ENCODE results near the gene SPATA31C1. TPM values are rescaled to one million over a fixed set of nuclear protein-coding genes. Genes with fewer than 3 reads are reported as not detected.

The SPATA31C1 gene
- polyA plus RNA-seq, 3 donors, result not detected

DNA sequence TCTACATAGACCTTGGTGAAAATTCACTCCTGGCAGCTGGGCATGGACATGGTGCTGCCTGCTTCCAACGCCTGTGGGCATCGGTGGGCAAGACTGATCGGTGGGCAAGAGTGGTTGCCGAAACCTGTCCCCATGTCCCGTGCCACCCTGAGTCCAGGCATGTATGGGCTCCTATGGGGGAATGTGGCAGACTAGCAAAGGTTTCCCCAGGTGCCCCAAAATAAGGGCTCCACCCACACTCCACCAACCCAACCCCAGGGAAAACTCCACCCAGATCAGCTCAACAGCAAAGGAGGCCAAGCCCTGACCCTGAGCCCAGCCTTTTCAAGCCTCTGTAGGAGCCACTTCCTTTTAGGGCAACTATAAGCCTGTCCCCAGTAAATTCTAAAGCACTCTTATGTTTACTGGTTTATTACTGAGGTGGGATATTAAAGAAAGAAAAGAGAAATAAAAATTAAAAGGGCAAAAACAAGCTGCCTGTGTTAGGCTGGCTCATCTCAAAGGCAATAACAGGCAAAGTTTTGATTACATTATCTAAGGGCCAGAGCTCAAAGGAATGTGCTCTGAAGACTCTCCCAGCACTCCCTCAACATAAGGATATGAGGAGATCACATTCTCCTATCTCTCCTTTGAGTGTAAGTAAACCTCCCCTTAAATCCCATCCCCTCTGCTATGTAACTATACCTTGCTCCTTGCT is 44.0 kb upstream of the SPATA31C1 start:
- 90% methylated on average over 2 of the region's 5 CpGs for WGBS (ENCODE audit: insufficient coverage)
- no peaks in the 10 kb centered on the region for H3K4me1 Mint-ChIP-seq
- peaks cover 0 to 9% (median 4%) of the 10 kb centered on the region in 3 donors for H3K27me3 Mint-ChIP-seq (ENCODE audit: low read depth in 3 of 3)
- Histone ChIP-seq H3K9ac (ENCODE audit: insufficient read depth, low read length, poor library complexity, severe bottlenecking) (no peak overlapping the region), H3K79me2 (ENCODE audit: insufficient read depth, low read length) (no peaks in the 10 kb centered on the region), H3K4me2 (replicated peaks; ENCODE audit: extremely low read depth, low read length, poor library complexity, severe bottlenecking) (no peak overlapping the region), H3K4me3 (replicated peaks in 1 of 3; ENCODE audit: low read depth in 2 of 3, low read length in 3 of 3) (no peak overlapping the region), H2AFZ (ENCODE audit: insufficient read depth, low read depth, low read length, poor library complexity, severe bottlenecking) (no peak overlapping the region), H3K36me3 (replicated peaks in 1 of 2; ENCODE audit: control insufficient read depth in 1 of 2, insufficient read depth in 2 of 2, low read length in 2 of 2) (no peaks in the 10 kb centered on the region), H3K9me3 (replicated peaks in 1 of 2; ENCODE audit: control insufficient read depth in 1 of 2, insufficient read depth in 1 of 2, low read length in 2 of 2) (no peaks in the 10 kb centered on the region), H3K27me3 (ENCODE audit: control insufficient read depth in 2 of 2, insufficient read depth in 2 of 2, low read length in 2 of 2) (no peaks in the 10 kb centered on the region), H3K4me1 (ENCODE audit: control insufficient read depth in 1 of 2, insufficient read depth in 2 of 2, low read length in 2 of 2) (no peaks in the 10 kb centered on the region), H4K20me1 (ENCODE audit: insufficient read depth, low read length) (no peaks in the 10 kb centered on the region), H3K27ac (ENCODE audit: low read depth in 1 of 2, low read length in 2 of 2) (no peak overlapping the region)
- no peak overlapping the region for H3K4me3 Mint-ChIP-seq
- no peak for TF ChIP-seq CTCF (IDR thresholded peaks at IDR 0.05)
- intact Hi-C loops (cut with micrococcal nuclease), result no loop called here
- no peak overlapping the region for H3K27ac Mint-ChIP-seq
- DNase-seq, result no peak
- H3K9me3 Mint-ChIP-seq, result peaks cover 0 to 16% (median 2%) of the 10 kb centered on the region in 7 donors
- no peaks in the 10 kb centered on the region for H3K36me3 Mint-ChIP-seq

- no peaks in the 10 kb centered on the region for H3K27me3 ChIP-seq (ENCODE audit: control insufficient read depth in 2 of 2, insufficient read depth in 2 of 2, low read length in 2 of 2)
- no peak overlapping the region for H2AFZ ChIP-seq (ENCODE audit: insufficient read depth, low read depth, low read length, poor library complexity, severe bottlenecking)
- 59% methylated on average over 5 of the region's 7 CpGs for WGBS (ENCODE audit: insufficient coverage)
- H3K36me3 Mint-ChIP-seq, result no peaks in the 10 kb centered on the region
- no peak overlapping the region for H3K4me2 ChIP-seq (replicated peaks; ENCODE audit: extremely low read depth, low read length, poor library complexity, severe bottlenecking)
- no peak overlapping the region for H3K4me3 ChIP-seq (replicated peaks in 1 of 3; ENCODE audit: low read depth in 2 of 3, low read length in 3 of 3)
- no peaks in the 10 kb centered on the region for H3K9me3 ChIP-seq (replicated peaks in 1 of 2; ENCODE audit: control insufficient read depth in 1 of 2, insufficient read depth in 1 of 2, low read length in 2 of 2)
- no peak overlapping the region for H3K9ac ChIP-seq (ENCODE audit: insufficient read depth, low read length, poor library complexity, severe bottlenecking)
- no peaks in the 10 kb centered on the region for H3K4me1 Mint-ChIP-seq
- intact Hi-C loops (cut with micrococcal nuclease), result no loop called here
- peaks cover 0 to 14% (median 2%) of the 10 kb centered on the region in 7 donors for H3K9me3 Mint-ChIP-seq
- H3K27me3 Mint-ChIP-seq (ENCODE audit: low read depth in 3 of 3), result peaks cover 0 to 9% (median 3%) of the 10 kb centered on the region in 3 donors
- no peaks in the 10 kb centered on the region for H3K4me1 ChIP-seq (ENCODE audit: control insufficient read depth in 1 of 2, insufficient read depth in 2 of 2, low read length in 2 of 2)
- no peaks in the 10 kb centered on the region for H4K20me1 ChIP-seq (ENCODE audit: insufficient read depth, low read length)
- no peak overlapping the region for H3K27ac Mint-ChIP-seq
- no peak for TF ChIP-seq CTCF (IDR thresholded peaks at IDR 0.05)
- no peak overlapping the region for H3K27ac ChIP-seq (ENCODE audit: low read depth in 1 of 2, low read length in 2 of 2)
- DNase-seq, result no peak
- no peaks in the 10 kb centered on the region for H3K36me3 ChIP-seq (replicated peaks in 1 of 2; ENCODE audit: control insufficient read depth in 1 of 2, insufficient read depth in 2 of 2, low read length in 2 of 2)
- no peaks in the 10 kb centered on the region for H3K79me2 ChIP-seq (ENCODE audit: insufficient read depth, low read length)
- no peak overlapping the region for H3K4me3 Mint-ChIP-seq
Measured at GRCh38 chr9:87874304-87874623, 43.5 kb upstream of the SPATA31C1 start.
